A549 (cell line): Measurements from ENCODE around the gene GPNMB. TPM values are rescaled to one million over a fixed set of nuclear protein-coding genes. Genes with fewer than 3 reads are reported as not detected.
"Not testable (repeated sequence)": the region's sequence is repeated elsewhere in the genome, so short reads cannot be mapped to it uniquely, and the experiment has no call there.

Experiments
- ATAC-seq, 2 experiments: fragments of 200-7000 bp in 1 of 2; fragments of >200 bp in 1 of 2; cut with Nextera tagmentation in 1 of 2; cut with Tn5 transposase in 1 of 2; 3 replicates each; pipeline versions ENCODE4 v1.8.0 to v1.9.1; 2018 to 2020; ENCODE audit warnings: mild to moderate bottlenecking in 1 of 2, moderate library complexity in 1 of 2
- CTCF ChIA-PET: fragments of 300-600 bp; sonication (Branson Sonifier 250); formaldehyde crosslinking; extraction: SDS; loops from one replicate; lab custom pipeline; 2021; ENCODE audit warnings: antibody characterized with exemption, inconsistent platforms; lab: Yijun Ruan, JAX
- POLR2A ChIA-PET: fragments of 350-600 bp; formaldehyde crosslinking; extraction: SDS; loops from one replicate; lab custom pipeline; 2021; ENCODE audit warnings: antibody characterized with exemption, inconsistent platforms; lab: Yijun Ruan, JAX
- DNase-seq, 2 experiments: peaks; one replicate each; pipeline versions ENCODE4 v3.0.0 to v3.0.0-alpha.2; 2011 to 2016; ENCODE audit warnings: low read depth in 1 of 2, low spot score in 1 of 2
- FAIRE-seq: peaks from 2 replicates; lab custom pipeline; 2011; peaks lifted over from hg19 to GRCh38; lab: Jason Lieb, UNC
- H3K27ac ChIP-seq, 2 experiments: fragments of >200 bp; sonication (Bioruptor Twin); formaldehyde crosslinking; 3 replicates each; pipeline ENCODE4 v1.5.1; 2016 to 2017
- H3K4me1 ChIP-seq: fragments of >200 bp; sonication (Bioruptor Twin); formaldehyde crosslinking; 3 replicates; pipeline ENCODE4 v1.6.1; 2016
- H3K4me2 ChIP-seq: fragments of >200 bp; sonication (Bioruptor Twin); formaldehyde crosslinking; 3 replicates; pipeline ENCODE4 v1.6.1; 2016
- H3K4me3 ChIP-seq: fragments of >200 bp; sonication (Bioruptor Twin); formaldehyde crosslinking; 3 replicates; pipeline ENCODE4 v1.5.1; 2016
- H3K9me3 ChIP-seq: fragments of >200 bp; sonication (Bioruptor Twin); formaldehyde crosslinking; 3 replicates; pipeline ENCODE4 v1.6.1; 2016
- ATOH8 ChIP-seq: fragments of 250-450 bp; sonication (Bioruptor Pico); IDR thresholded peaks from 2 replicates; pipeline ENCODE4 v1.5.0; 2020; ENCODE audit warnings: low read depth, mild to moderate bottlenecking, moderate library complexity
- BCL3 ChIP-seq: fragments of >200 bp; sonication (Bioruptor Twin); formaldehyde crosslinking; IDR thresholded peaks from 3 replicates; pipeline ENCODE4 v1.6.1; 2016
- BHLHE40 ChIP-seq: IDR thresholded peaks from 2 replicates; pipeline ENCODE4 v1.6.1; 2012; ENCODE audit warnings: low read depth, low read length, inconsistent platforms
- CBX8 ChIP-seq: fragments of 200-600 bp; sonication (generic); IDR thresholded peaks from 2 replicates; pipeline ENCODE4 v1.6.1; 2016
- CHD2 ChIP-seq: fragments of 150-350 bp; IDR thresholded peaks from 2 replicates; pipeline ENCODE4 v1.6.1; 2014; ENCODE audit warnings: low read length; ENCODE audit not compliant: partially characterized antibody
- HES2 ChIP-seq: fragments of >200 bp; sonication (Bioruptor Twin); formaldehyde crosslinking; IDR thresholded peaks from 2 replicates; pipeline ENCODE4 v1.6.1; 2016
- HEYL ChIP-seq: fragments of 250-450 bp; sonication (Bioruptor Pico); IDR thresholded peaks from 2 replicates; pipeline ENCODE4 v1.8.0; 2021; ENCODE audit warnings: mild to moderate bottlenecking, moderate library complexity
- HOXB13 ChIP-seq: fragments of 250-450 bp; sonication (Bioruptor Pico); IDR thresholded peaks from 2 replicates; pipeline ENCODE4 v1.5.0; 2020; ENCODE audit warnings: low read depth, mild to moderate bottlenecking, moderate library complexity
- JUNB ChIP-seq: fragments of >200 bp; sonication (Bioruptor Twin); formaldehyde crosslinking; IDR thresholded peaks from 2 replicates; pipeline ENCODE4 v1.6.1; 2016
- KDM5A ChIP-seq: fragments of 200-600 bp; sonication (generic); IDR thresholded peaks from 2 replicates; pipeline ENCODE4 v1.6.1; 2016; ENCODE audit warnings: antibody characterized with exemption, mild to moderate bottlenecking
- PBX3 ChIP-seq: IDR thresholded peaks from 2 replicates; pipeline ENCODE4 v1.6.1; 2012
- POLR2AphosphoS2 ChIP-seq: conservative IDR thresholded peaks from 2 replicates; pipeline ENCODE4 v1.6.1; 2012; ENCODE audit warnings: low read length, improper control_type of control experiment, inconsistent platforms
- RCOR1 ChIP-seq: fragments of 150-350 bp; IDR thresholded peaks from 2 replicates; pipeline ENCODE4 v1.6.1; 2014; ENCODE audit warnings: antibody characterized with exemption, low read length, low read depth
- RFX5 ChIP-seq: fragments of 450-650 bp; IDR thresholded peaks from 2 replicates; pipeline ENCODE4 v1.7.1; 2014; ENCODE audit warnings: antibody characterized with exemption, mild to moderate bottlenecking, moderate library complexity
- RNF2 ChIP-seq: fragments of 200-600 bp; sonication (generic); IDR thresholded peaks from 2 replicates; pipeline ENCODE4 v1.6.1; 2016; ENCODE audit warnings: low read depth, mild to moderate bottlenecking, antibody characterized with exemption, moderate library complexity, borderline replicate concordance
- SMC3 ChIP-seq: fragments of >200 bp; sonication (Bioruptor Twin); formaldehyde crosslinking; IDR thresholded peaks from 3 replicates; pipeline ENCODE4 v1.6.1; 2018; ENCODE audit warnings: inconsistent platforms
- SREBF2 ChIP-seq: fragments of 450-650 bp; IDR thresholded peaks from 2 replicates; pipeline ENCODE4 v1.6.1; 2014; ENCODE audit warnings: mild to moderate bottlenecking, moderate library complexity
- ZC3H11A ChIP-seq: fragments of 450-650 bp; IDR thresholded peaks from 2 replicates; pipeline ENCODE4 v1.6.1; 2014; ENCODE audit warnings: antibody characterized with exemption, mild to moderate bottlenecking
- WGBS: methylation state at CpG from one replicate; pipeline ENCODE4 v1.1.6; 2017; ENCODE audit errors: missing lambda C conversion rate; 5-methylcytosine and 5-hydroxymethylcytosine counted together
- polyA plus RNA-seq, 4 experiments: library from polyadenylated mRNA; depleted of rRNA in 3 of 4; stranded (reverse); fragments of >200 nt; fragmentation: RNase III in 1 of 4; extraction: RNeasy Plus Mini Kit Qiagen cat#74134 plus additional on column Dnase treatment in 1 of 4; gene quantifications; 2 replicates in 3 of 4; 3 replicates in 1 of 4; pipeline ENCODE4 v1.2.3, GENCODE V29; 2011 to 2017
- TF ChIP-seq, protein P1 (sequence below): fragments of 150-350 bp; IDR thresholded peaks from 2 replicates; pipeline ENCODE4 v1.6.1; 2014; ENCODE audit warnings: low read depth, mild to moderate bottlenecking, low read length

Gene GPNMB
- polyA plus RNA-seq, 2 of the 4 experiments (the other 2 are of a cell fraction): 3.3 to 4.7 TPM

- TF ChIP-seq RCOR1 (no peak), SREBF2 (no peak), BCL3 (no peak), RNF2 (no peak)
Measured at GRCh38 chr7:23218196-23218595, 28.4 kb upstream of the GPNMB start (continued).

GRCh38 chr7:23220690-23221305 lies 25.8 kb upstream of the GPNMB start:
- DNase-seq (no peak), ATAC-seq (no peak; a peak in 1 of 6 replicates), FAIRE-seq (no peak)
- Histone ChIP-seq H3K9me3 (no peaks in the 10 kb centered on the region), H3K4me2 (no peak overlapping the region), H3K4me1 (no peaks in the 10 kb centered on the region), H3K4me3 (no peak overlapping the region), H3K27ac (no peak overlapping the region)
- CTCF ChIA-PET: interaction anchor here (1.3 kb wide), 1 partner anchor 9 kb away, joined by 3 read pairs; no protein-coding TSS in a partner anchor
- TF ChIP-seq CHD2: no peak
- TF ChIP-seq, protein P1, sequence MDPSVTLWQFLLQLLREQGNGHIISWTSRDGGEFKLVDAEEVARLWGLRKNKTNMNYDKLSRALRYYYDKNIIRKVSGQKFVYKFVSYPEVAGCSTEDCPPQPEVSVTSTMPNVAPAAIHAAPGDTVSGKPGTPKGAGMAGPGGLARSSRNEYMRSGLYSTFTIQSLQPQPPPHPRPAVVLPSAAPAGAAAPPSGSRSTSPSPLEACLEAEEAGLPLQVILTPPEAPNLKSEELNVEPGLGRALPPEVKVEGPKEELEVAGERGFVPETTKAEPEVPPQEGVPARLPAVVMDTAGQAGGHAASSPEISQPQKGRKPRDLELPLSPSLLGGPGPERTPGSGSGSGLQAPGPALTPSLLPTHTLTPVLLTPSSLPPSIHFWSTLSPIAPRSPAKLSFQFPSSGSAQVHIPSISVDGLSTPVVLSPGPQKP: no peak
- no peak for TF ChIP-seq HEYL (CRISPR knock-in tag)
- no peak for TF ChIP-seq JUNB
- 54% methylated on average over 10 of the region's 10 CpGs for WGBS
- POLR2A ChIA-PET: no interaction called here

DNA sequence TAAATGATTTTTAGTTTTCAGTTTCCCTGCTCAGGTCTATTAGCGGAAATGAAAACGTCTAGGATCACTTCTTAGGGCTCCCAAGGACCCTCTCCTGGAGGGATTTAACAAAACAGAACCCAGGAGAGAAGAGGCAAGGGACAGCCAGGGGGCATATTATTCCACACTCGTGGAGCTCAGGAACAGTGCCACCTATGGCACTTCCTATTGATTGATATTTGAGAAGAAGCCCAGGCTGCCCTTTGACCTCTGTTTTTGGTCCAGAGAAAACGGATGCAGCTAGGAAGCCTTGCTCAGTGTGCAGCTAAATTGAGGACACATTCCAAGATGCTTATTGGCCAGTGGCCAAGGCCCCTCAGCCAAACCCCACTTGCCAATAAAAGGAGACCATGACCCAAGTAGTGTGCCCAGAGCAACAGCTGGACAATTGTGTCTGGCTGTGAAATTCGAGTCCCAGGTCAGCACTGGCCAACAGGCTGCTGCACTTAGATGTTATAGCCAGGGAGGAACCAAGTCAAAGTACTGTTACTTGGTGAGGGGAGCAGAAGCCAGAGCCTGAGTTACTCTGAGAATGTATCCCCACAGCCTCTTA lies 24.0 kb upstream of the GPNMB start:
- no peak for FAIRE-seq
- CTCF ChIA-PET: interaction anchor here (1.2 to 1.3 kb wide), 2 partner anchors 37 to 167 kb away, joined by 4 read pairs; no protein-coding TSS in a partner anchor
- DNase-seq: no peak

DNA sequence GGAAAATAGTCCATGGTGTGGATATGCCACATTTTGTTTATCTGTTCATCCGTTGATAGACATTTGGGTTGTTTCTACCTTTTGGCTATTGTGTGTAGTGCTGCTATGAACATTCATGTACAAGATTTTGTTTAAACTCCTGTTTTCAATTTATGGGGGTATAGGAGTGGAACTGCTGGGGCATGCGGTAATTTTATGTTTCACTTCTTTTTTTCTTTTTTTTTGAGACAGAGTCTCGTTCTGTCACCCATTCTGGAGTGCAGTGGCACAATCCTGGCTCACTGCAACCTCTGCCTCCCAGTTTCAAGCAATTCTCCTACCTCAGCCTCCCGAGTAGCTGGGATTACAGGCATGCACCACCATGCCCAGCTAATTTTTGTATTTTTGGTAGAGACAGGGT lies 22.2 kb upstream of the GPNMB start:
- H3K4me1 ChIP-seq, H3K9me3 ChIP-seq, H3K4me3 ChIP-seq, DNase-seq, H3K4me2 ChIP-seq, H3K27ac ChIP-seq, POLR2A ChIA-PET, ATAC-seq, FAIRE-seq, CTCF ChIA-PET: not testable (repeated sequence)
- 68% methylated on average over 4 of the region's 4 CpGs for WGBS

More for the DNA sequence above, 24.0 kb upstream of the GPNMB start:
- Histone ChIP-seq H3K4me1 (no peaks in the 10 kb centered on the region), H3K4me3 (no peak overlapping the region), H3K9me3 (no peaks in the 10 kb centered on the region), H3K4me2 (no peak overlapping the region), H3K27ac (no peak overlapping the region)
- 31% methylated on average over 5 of the region's 5 CpGs for WGBS
- POLR2A ChIA-PET: no interaction called here
- TF ChIP-seq ZC3H11A: no peak
- no peak for TF ChIP-seq SREBF2
- TF ChIP-seq POLR2AphosphoS2: no peak
- no peak for TF ChIP-seq PBX3
- no peak for TF ChIP-seq KDM5A
- no peak for TF ChIP-seq BCL3
- TF ChIP-seq RFX5: no peak
- TF ChIP-seq RNF2: no peak
- no peak for TF ChIP-seq CBX8
- TF ChIP-seq ATOH8 (CRISPR knock-in tag): no peak
- no peak for TF ChIP-seq HES2
- no peak for TF ChIP-seq HOXB13 (CRISPR knock-in tag)
- no peak for TF ChIP-seq BHLHE40
- TF ChIP-seq SMC3: no peak
- ATAC-seq: peak in 1 of 2 experiments; percentile 24; a peak in 4 of 6 replicates
